ENCODE data around the gene CT45A1.
"Not testable (repeated sequence)": the region's sequence is repeated elsewhere in the genome, so short reads cannot be mapped to it uniquely, and the experiment has no call there.

Gene CT45A1, protein sequence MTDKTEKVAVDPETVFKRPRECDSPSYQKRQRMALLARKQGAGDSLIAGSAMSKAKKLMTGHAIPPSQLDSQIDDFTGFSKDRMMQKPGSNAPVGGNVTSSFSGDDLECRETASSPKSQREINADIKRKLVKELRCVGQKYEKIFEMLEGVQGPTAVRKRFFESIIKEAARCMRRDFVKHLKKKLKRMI

GRCh38 chrX:135713183-135713689 lies at the start of gene CT45A1:
Gene CT45A1 (plus strand): TSS chrX:135713639. CDS start chrX:135718941, 5,302 bp downstream.
- H3K27ac ChIP-seq, result not testable (repeated sequence)

DNA sequence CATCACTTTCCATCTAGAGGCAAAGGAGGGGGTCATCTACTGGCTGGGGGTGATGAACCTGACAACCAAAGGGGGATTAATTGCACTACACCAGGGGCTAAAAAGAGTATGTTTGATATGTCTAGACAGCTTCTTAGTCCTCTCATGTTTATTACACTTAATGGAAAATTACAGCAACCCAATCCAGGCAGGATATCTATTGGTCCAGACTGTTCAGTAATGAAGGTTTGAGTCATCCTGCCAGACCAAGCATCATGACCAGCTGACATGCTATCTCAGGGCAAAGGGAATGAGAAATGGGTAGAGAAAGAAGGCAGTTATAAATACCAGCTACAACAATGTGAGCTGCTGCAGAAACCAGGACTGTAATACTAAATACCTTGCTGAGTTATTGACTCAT lies 40.5 kb upstream of the CT45A1 start:
- H3K27ac ChIP-seq, result not testable (repeated sequence)

DNA sequence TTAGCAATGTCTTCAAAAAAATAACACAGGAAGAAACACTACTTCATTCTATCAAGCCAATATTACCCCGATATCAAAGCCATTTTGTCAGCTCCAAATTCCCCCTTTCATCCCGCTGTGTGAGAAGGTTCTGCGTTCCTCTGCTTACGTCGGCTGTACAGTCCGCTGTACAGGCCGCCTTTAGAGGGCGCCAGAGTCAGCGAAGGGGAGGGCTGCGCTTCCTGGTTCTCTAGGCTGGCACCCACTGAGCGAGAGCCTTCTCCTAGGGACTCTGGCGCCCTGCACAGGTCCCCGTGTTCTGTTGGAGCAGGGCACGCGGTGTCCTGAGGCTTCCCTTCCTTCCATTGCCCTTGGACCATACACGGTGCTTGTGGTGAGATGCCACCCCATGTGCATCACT lies 25.3 kb upstream of the CT45A1 start:
- no peak overlapping the region for H3K27ac ChIP-seq
- TF ChIP-seq, protein P1, sequence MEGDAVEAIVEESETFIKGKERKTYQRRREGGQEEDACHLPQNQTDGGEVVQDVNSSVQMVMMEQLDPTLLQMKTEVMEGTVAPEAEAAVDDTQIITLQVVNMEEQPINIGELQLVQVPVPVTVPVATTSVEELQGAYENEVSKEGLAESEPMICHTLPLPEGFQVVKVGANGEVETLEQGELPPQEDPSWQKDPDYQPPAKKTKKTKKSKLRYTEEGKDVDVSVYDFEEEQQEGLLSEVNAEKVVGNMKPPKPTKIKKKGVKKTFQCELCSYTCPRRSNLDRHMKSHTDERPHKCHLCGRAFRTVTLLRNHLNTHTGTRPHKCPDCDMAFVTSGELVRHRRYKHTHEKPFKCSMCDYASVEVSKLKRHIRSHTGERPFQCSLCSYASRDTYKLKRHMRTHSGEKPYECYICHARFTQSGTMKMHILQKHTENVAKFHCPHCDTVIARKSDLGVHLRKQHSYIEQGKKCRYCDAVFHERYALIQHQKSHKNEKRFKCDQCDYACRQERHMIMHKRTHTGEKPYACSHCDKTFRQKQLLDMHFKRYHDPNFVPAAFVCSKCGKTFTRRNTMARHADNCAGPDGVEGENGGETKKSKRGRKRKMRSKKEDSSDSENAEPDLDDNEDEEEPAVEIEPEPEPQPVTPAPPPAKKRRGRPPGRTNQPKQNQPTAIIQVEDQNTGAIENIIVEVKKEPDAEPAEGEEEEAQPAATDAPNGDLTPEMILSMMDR (conservative IDR thresholded peaks at IDR 0.05), result no peak

GRCh38 chrX:135695471-135695870 lies 18.0 kb upstream of the CT45A1 start:
- TF ChIP-seq, protein P1 (conservative IDR thresholded peaks at IDR 0.05), result no peak

GRCh38 chrX:135697601-135698000 lies 15.8 kb upstream of the CT45A1 start:
- no peak overlapping the region for H3K27ac ChIP-seq
- TF ChIP-seq, protein P1 (conservative IDR thresholded peaks at IDR 0.05), result peak; percentile 66

More at GRCh38 chrX:135695471-135695870, 18.0 kb upstream of the CT45A1 start:
- no peak overlapping the region for H3K27ac ChIP-seq

GRCh38 chrX:135698924-135699323 lies 14.5 kb upstream of the CT45A1 start:
- no peak overlapping the region for H3K27ac ChIP-seq
- TF ChIP-seq, protein P1 (conservative IDR thresholded peaks at IDR 0.05), result no peak

DNA sequence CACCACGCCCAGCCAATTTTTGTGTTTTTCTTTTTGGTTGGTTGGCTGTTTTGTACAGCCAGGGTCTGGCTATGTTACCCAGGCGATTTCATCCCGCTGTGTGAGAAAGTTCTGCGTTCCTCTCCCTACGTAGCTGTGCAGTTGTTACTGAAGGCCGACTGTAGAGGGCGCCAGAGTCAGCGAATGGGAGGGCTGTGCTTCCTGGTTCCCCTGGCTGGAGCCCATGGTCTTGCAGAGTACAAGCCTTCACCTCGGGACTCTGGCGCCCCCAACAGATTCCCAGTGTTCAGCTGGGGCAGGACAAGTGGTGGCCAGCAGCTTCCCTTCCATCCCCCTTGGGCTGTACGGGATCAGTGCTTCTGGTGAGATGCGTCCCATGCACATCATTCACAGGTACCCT lies 5.6 kb upstream of the CT45A1 start:
- TF ChIP-seq, protein P1 (conservative IDR thresholded peaks at IDR 0.05), result peak; percentile 27; the same call in 1 of the 2 replicates

GRCh38 chrX:135713795-135714194 lies 356 bp downstream of the CT45A1 start:
- TF ChIP-seq, protein P1 (conservative IDR thresholded peaks at IDR 0.05), result no peak

More for the DNA sequence above, 5.6 kb upstream of the CT45A1 start:
- no peak overlapping the region for H3K27ac ChIP-seq

DNA sequence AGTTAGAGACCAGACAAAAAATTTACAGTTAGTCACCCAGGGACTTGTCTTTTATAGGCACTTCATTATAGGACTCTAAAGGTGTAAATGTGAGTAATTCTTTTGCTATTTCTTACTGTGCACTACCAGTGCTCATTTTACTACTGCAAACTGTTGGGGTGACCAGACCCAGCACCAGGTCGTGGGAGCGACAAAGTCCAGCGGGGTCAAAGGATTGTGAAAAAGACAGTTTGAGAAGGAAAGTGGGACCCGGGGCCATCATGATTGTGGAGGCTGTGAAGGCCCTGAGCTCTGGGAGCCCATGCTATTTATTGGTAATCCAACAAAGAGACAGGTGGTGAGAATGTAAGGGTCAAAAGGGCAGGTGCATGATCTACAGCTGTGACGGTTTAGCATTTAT lies 21.2 kb downstream of the CT45A1 start:
- H3K27ac ChIP-seq, result not testable (repeated sequence)

More at GRCh38 chrX:135713795-135714194, 356 bp downstream of the CT45A1 start:
- H3K27ac ChIP-seq, result no peak overlapping the region

All from VCaP (cell line).